Activated CD8-positive, alpha-beta memory T cell treated with anti-CD3 and anti-CD28 coated beads for 1 hour (primary cell): ENCODE measurements around the gene PRDM1.

ENCODE experiments used
- DNase-seq, 2 donors: peaks; one replicate each; pipeline ENCODE4 v3.0.0-alpha.2; 2020; ENCODE audit warnings: low read depth in 1 of 2; ENCODE audit errors: extremely low read depth in 1 of 2

Gene PRDM1

GRCh38 chr6:106085984-106086813 lies at the start of gene PRDM1:
Gene PRDM1 (plus strand): TSS chr6:106086336. CDS start chr6:106086554, 218 bp downstream.
- DNase-seq, result peak; percentile 44 to 56

DNA sequence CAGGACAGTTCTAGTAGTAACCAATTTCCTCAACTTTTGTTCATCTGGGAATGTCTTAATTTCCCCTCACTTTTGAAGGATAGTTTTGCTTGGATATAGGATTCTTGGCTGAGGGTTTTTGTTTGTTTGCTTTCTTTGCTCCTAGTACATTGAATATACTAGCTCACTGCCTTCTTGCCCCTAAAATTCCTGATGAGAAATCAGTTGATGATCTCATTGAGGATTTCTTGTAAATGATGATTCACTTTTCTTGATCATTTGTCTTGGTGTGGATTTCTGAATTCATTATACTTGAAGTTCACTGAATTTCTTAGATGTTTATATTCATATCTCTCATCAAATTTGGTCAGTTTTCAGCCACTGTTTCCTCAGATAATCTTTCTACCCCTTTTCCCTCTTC lies 49.1 kb upstream of the PRDM1 start:
- no peak for DNase-seq

GRCh38 chr6:106039897-106040592 lies 46.1 kb upstream of the PRDM1 start:
- DNase-seq, result no peak

DNA sequence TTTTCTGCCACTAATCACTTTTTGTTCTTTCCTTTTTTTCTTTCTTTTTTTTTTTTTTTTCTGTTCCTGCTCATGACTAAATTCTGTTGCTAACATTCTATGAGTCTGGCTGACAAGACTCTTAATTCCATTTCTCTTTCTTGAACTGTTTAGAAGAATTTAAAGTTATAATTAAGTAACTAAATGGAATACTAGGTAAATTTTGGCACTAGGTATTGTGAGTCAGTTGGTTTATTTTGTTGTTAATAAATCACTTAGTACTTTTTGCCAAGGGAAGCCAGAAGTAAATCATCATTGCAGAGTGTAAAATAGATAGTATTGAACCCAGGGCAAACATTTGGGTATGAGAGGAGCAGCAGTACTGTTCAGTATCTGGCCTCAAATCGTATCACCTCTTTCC lies 42.0 kb upstream of the PRDM1 start:
- no peak for DNase-seq

DNA sequence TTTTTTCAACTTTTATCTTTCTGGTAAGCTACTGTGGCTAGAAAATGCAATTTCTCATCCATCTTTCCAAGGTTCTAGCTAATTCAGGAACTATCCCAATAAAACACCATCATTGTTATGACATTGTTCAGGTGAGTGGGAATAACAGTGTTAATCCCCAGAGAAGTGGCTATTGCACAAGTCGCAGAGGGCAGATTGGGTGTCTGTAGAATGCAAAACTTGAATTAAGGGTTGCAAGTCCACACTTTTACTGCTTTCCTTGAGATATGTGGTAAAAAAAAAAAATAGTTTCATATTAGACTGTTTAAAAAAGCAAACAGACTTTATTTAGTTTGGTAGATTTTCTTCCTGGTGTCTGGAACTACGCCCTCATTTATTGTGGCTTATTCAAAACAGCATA lies 41.1 kb upstream of the PRDM1 start:
- DNase-seq, result no peak

GRCh38 chr6:106046116-106046853 lies 39.9 kb upstream of the PRDM1 start:
- no peak for DNase-seq

DNA sequence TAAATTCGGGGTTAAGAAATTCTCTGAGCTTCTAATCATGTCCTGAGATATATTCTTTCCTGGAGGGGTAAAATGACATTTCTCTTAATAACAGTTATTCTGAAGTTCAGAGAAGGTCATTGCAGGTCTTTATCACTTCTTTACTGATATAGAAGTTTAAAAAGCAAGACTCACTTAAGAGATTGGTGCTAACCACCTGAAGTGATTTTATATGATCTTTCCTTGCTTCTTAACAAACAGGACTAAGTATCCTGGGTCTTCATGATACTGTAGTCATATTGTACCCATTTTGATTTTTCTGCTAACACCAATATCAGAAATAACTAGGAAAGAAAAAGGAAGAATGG lies 39.3 kb upstream of the PRDM1 start:
- no peak for DNase-seq

DNA sequence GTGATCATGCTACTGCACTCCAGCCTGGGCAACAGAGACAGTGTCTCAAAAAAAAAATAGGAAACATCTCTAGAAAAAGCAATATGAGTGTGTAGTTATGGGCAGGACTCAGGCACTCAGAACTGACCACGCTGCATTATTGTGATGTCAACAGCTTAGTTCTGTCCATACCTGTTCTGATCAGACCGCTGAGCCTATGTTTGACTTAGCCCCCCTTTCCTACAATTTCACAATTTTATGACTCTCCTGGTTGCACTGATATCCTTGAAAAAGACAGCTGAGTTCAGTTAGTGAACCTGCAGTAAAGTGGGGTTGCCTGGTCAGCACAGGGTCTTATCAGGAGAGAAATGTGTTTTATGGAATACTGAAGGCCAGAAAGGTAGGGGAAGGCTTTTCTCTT lies 37.8 kb upstream of the PRDM1 start:
- DNase-seq, result no peak

- DNase-seq, result no peak
These were observed 35.6 kb upstream of the PRDM1 start for GRCh38 chr6:106050538-106050937.

- no peak for DNase-seq
These were observed 34.9 kb upstream of the PRDM1 start for GRCh38 chr6:106051226-106051625.

DNA sequence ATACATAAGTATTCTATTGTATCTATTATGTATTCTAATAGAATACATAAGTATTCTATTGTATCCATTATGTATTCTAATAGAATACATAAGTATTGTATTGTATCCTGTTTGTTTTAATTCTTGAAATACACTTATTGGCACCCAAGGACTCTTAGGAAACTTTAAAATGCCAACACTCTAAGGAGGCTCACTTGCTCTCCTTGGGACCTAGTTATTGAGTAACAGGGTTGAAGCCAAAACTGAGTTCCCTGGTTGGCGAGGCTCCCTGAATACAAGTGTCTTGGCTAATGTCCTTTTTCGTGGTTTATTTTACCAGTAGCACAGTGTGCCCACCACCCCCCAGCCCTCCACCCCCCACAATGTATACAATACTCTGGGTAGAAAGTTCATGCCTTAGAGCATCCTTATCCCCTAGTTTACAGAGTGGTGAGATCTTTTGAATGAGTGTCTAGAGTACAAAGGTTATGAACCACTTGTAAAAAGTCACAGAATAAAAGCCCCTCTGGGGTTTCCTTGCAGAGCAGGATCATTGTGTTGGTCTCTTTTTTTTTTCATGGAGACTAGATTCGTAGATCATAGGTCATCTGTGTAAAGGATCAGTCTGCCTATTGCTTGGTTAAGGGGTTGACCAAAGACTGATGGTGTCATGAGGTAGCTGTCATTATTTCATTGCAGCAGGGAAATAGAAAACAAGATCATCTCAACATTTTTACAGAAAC lies 32.5 kb upstream of the PRDM1 start:
- DNase-seq, result no peak

DNA sequence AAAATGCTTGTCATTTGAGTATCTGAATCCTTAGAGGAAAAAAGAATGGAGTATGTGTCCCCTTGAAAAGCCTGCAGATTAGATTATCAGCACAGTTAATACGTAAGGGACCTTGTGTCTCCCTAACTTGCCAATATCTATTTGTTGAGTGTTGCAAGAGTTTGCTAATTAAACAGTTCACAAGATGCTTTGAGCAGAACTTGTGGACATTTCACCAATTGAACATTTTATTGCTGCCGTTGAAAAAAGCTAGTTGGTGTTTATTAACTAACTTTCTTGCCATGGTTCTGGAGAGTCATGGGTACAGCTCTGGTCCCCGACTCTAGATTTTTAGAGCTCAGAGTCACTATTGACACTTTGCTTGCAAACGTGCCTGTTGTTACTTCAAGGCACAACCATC lies 30.6 kb upstream of the PRDM1 start:
- DNase-seq, result no peak

DNA sequence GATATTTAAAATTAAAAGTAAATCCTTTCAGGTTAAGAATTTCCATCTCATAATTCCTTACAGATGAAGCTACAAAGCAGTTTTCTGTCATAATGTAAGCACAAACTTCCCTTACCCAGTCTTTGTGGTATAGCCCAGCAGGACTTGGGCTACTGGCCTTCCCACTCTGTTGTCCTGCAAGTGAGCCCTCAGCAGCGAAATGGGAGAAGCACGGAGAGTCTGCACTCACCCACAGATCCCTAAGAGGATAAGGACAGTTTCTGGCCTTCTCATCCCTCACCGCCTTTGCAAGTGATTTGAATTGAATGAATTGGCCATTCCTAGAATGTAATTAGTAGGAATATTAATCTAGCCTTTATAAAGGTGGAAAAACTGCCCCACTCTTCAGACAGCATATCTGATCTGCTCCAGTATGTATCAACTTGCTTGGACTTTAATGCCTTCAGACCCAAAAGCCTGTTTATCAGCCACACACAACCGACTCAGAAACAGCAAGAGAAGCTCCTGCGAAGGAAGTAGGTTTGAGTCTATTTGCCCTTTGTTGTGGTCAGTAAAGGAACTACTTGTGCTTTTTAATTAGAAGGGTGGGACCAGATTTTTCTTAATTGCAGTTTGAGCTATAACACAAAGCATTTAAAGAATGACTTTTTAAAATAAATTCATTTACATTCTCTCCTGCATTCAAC lies 29.9 kb upstream of the PRDM1 start:
- DNase-seq, result no peak

DNA sequence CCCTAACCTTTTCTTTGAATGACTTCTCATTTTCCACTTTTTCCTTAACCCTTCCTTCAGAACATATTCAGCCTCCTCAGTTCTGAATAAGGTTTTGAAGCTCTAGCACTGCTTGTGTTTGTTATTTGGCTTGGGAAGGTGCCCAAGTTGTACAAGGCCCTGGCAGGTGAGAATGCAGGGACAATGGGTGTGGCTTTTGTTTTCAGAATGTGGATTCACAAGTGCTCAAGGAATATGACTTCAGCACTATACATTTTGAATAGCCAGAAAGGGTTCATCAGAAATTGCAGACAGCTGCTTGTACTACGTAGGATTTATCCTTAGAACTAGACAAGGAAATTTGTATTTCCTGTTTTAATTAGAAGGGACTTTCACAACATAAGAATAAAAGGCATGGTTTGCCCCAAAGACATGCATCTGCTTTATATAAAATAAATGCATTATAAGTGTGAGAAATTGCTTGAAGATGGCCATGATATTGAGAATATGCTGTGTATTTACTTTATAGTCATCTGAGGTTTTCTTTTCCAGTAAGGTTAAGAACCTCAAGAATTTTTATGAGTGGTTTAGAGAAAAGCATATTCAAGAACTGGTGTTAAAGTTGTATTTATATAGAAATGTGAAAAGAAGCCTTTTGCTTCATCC lies 29.3 kb upstream of the PRDM1 start:
- no peak for DNase-seq

DNA sequence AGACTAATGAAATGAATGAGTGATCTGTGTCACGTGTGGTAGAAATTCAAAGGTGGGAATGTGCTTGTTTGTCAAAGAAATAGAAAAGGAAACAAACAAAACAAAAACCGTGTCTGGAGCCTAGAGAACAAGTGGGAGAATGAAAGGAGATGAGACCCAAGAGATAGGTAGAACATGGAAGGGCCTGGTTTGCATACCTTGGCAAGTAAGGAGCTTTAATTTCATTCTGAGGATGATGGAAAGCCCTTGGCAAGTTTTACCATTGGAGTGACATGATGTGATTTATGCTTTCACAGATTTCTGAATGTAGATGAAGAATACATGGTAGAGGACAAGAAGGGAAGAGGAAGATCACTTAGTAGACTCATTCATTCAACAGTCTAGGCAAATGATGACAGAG lies 26.8 kb upstream of the PRDM1 start:
- DNase-seq, result no peak

DNA sequence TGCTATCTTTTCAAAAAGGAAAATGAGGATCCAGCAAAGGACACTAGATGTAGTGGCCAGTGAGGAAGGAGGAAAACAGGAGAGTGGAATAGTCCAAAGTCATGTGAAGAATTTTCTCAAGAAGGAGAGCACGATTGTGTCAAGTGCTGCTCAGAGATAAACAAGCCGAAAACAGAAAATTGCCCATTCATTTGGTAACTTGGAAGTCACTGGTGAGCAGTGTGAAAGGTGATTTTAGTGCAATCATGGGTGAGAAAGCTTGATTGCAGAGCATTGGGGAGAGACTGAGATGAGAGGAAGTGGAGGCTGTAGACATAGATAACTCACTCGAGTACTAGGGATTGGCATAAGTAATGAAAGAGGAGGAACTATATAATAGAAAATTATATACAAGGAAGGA lies 26.0 kb upstream of the PRDM1 start:
- DNase-seq, result no peak

- no peak for DNase-seq
These were observed 22.7 kb upstream of the PRDM1 start for GRCh38 chr6:106063448-106063850.

GRCh38 chr6:106064142-106064541 lies 22.0 kb upstream of the PRDM1 start:
- DNase-seq, result no peak

- DNase-seq, result no peak
These were observed 21.4 kb upstream of the PRDM1 start for GRCh38 chr6:106064756-106065155.

DNA sequence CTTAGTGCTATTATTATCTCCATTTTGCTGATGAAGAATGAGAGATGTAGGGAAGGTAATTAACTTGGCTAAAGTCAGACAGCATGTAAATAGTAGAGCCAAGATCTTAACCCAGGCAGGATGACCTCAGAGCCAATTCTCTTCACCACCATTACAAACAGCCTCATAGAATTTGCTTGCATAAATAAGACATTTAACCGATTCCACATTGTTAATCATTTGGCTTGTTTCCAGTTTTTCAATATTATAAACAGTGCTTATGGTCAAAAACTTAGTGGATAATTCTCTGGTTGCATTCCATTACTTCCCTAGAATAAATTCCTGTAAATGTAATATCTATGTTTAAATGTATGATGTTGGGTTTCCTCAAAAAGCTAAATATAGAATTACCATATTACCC lies 19.1 kb upstream of the PRDM1 start:
- DNase-seq, result no peak
